ENCODE results near the gene ZNF230. TPM values are rescaled to one million over a fixed set of nuclear protein-coding genes. Genes with fewer than 3 reads are reported as not detected.

Gene ZNF230
- total and polyA plus RNA-seq, 4 donors, result 1.3 to 4.3 (median 1.8) TPM

- H3K27me3 ChIP-seq (ENCODE audit: control insufficient read depth in 4 of 4, insufficient read depth in 4 of 4, low read length in 3 of 4), result no peaks in the 10 kb centered on the region
- TF ChIP-seq REST (IDR thresholded peaks at IDR 0.05), result no peak
- TF ChIP-seq TAF1 (conservative IDR thresholded peaks at IDR 0.05), result no peak
- TF ChIP-seq GABPA (IDR thresholded peaks at IDR 0.05 in 1 of 2, conservative IDR thresholded peaks at IDR 0.05 in 1 of 2), result no peak
- no peak for DNase-seq (ENCODE audit: low spot score)
- H3K9ac ChIP-seq (ENCODE audit: low read depth in 1 of 2, low read length in 2 of 2), result no peak overlapping the region
- no peaks in the 10 kb centered on the region for H3K36me3 ChIP-seq (ENCODE audit: control insufficient read depth in 4 of 4, insufficient read depth in 3 of 4, low read depth in 1 of 4, low read length in 3 of 4)
- no peak overlapping the region for H3K27ac ChIP-seq (ENCODE audit: low read depth in 1 of 2, low read length in 2 of 2)
- no peaks in the 10 kb centered on the region for H3K4me1 ChIP-seq (ENCODE audit: control insufficient read depth in 4 of 4, insufficient read depth in 4 of 4, low read length in 3 of 4)
- peak overlapping the region in 1 of 3 donors; percentile 25 for H3K4me3 ChIP-seq (ENCODE audit: low read depth in 1 of 3, low read length in 3 of 3)
- H3K9me3 ChIP-seq (ENCODE audit: control insufficient read depth in 4 of 4, low read length in 3 of 4), result peaks cover 15 to 65% (median 46%) of the 10 kb centered on the region in 4 donors
- WGBS, result 90% methylated on average over 1 of the region's 1 CpG
Measured at GRCh38 chr19:43976732-43977131, 26.0 kb upstream of the ZNF230 start.

- no peak for TF ChIP-seq FOXA2 (IDR thresholded peaks at IDR 0.05)
- 69% methylated on average over 2 of the region's 2 CpGs for WGBS
- Histone ChIP-seq H3K27me3 (ENCODE audit: control insufficient read depth in 4 of 4, insufficient read depth in 4 of 4, low read length in 3 of 4) (no peaks in the 10 kb centered on the region), H3K4me1 (ENCODE audit: control insufficient read depth in 4 of 4, insufficient read depth in 4 of 4, low read length in 3 of 4) (peaks cover 0 to 8% (median 0%) of the 10 kb centered on the region in 4 donors), H3K27ac (ENCODE audit: low read depth in 1 of 2, low read length in 2 of 2) (no peak overlapping the region), H3K9ac (ENCODE audit: low read depth in 1 of 2, low read length in 2 of 2) (no peak overlapping the region), H3K36me3 (ENCODE audit: control insufficient read depth in 4 of 4, insufficient read depth in 3 of 4, low read depth in 1 of 4, low read length in 3 of 4) (peaks cover 0 to 15% (median 6%) of the 10 kb centered on the region in 4 donors), H3K4me3 (ENCODE audit: low read depth in 1 of 3, low read length in 3 of 3) (peak overlapping the region; percentile 68 to 88 (median 84)), H3K9me3 (ENCODE audit: control insufficient read depth in 4 of 4, low read length in 3 of 4) (peaks cover 4 to 27% (median 19%) of the 10 kb centered on the region in 4 donors)
- no peak for DNase-seq (ENCODE audit: low spot score)
Measured at GRCh38 chr19:43983544-43983911, 19.2 kb upstream of the ZNF230 start.

- Histone ChIP-seq H3K36me3 (ENCODE audit: control insufficient read depth in 4 of 4, insufficient read depth in 3 of 4, low read depth in 1 of 4, low read length in 3 of 4) (peaks cover 0 to 20% (median 12%) of the 10 kb centered on the region in 4 donors), H3K27ac (ENCODE audit: low read depth in 1 of 2, low read length in 2 of 2) (peak within 1 kb of the TSS; percentile 28 to 36), H3K27me3 (ENCODE audit: control insufficient read depth in 4 of 4, insufficient read depth in 4 of 4, low read length in 3 of 4) (no peaks in the 10 kb centered on the region), H3K9me3 (ENCODE audit: control insufficient read depth in 4 of 4, low read length in 3 of 4) (peaks cover 4 to 28% (median 19%) of the 10 kb centered on the region in 4 donors), H3K9ac (ENCODE audit: low read depth in 1 of 2, low read length in 2 of 2) (peak within 1 kb of the TSS in 1 of 2 donors; percentile 8), H3K4me3 (ENCODE audit: low read depth in 1 of 3, low read length in 3 of 3) (peak within 1 kb of the TSS; percentile 68 to 88 (median 84)), H3K4me1 (ENCODE audit: control insufficient read depth in 4 of 4, insufficient read depth in 4 of 4, low read length in 3 of 4) (peaks cover 0 to 8% (median 0%) of the 10 kb centered on the region in 4 donors)
- DNase-seq (ENCODE audit: low spot score), result peak; percentile 81
- WGBS, result 1% methylated on average over 40 of the region's 40 CpGs
- no peak for TF ChIP-seq CTCF (IDR thresholded peaks at IDR 0.05; ENCODE audit: low read depth, low read length, missing input control)
- TF ChIP-seq SP1 (IDR thresholded peaks at IDR 0.05), result no peak
- peak; percentile 94 for TF ChIP-seq ZBTB33 (IDR thresholded peaks at IDR 0.05)
- peak; percentile 22 to 38 for TF ChIP-seq RXRA (IDR thresholded peaks at IDR 0.05)
- peak; percentile 53 to 54 for TF ChIP-seq EGR1 (IDR thresholded peaks at IDR 0.05; ENCODE audit: low read depth in 2 of 2)
- peak; percentile 19 for TF ChIP-seq HNF4G (IDR thresholded peaks at IDR 0.05)
- TF ChIP-seq GABPA (IDR thresholded peaks at IDR 0.05 in 1 of 2, conservative IDR thresholded peaks at IDR 0.05 in 1 of 2), result peak; percentile 72 to 96
- TF ChIP-seq FOXA2 (IDR thresholded peaks at IDR 0.05), result peak; percentile 24
- no peak for TF ChIP-seq FOXA1 (IDR thresholded peaks at IDR 0.05)
- TF ChIP-seq RAD21 (IDR thresholded peaks at IDR 0.05), result peak; percentile 27 to 29
- TF ChIP-seq HNF4A (conservative IDR thresholded peaks at IDR 0.05), result peak; percentile 58 to 68
- peak; percentile 96 for TF ChIP-seq YY1 (IDR thresholded peaks at IDR 0.05)
- TF ChIP-seq REST (IDR thresholded peaks at IDR 0.05), result peak; percentile 28
Measured at GRCh38 chr19:43983912-43984686, 18.7 kb upstream of the ZNF230 start, which contains the start of gene ZNF155. ZNF155 (plus strand) TSS chr19:43984188; CDS start chr19:43988544, 4,356 bp downstream.
